Prostate gland (tissue), 2 donors: Measurements from ENCODE around the gene EHMT2.

Experiments used
- POLR2A ChIP-seq: fragments of 450-650 bp; IDR thresholded peaks from one replicate; pipeline ENCODE4 v1.6.1; 2016; ENCODE audit warnings: antibody characterized with exemption, mild to moderate bottlenecking
- POLR2AphosphoS5 ChIP-seq: sonication (generic); formaldehyde crosslinking; IDR thresholded peaks from one replicate; pipeline ENCODE4 v1.6.1; 2017; ENCODE audit warnings: antibody characterized with exemption
- TF ChIP-seq, protein P1 (sequence below), 4 experiments: fragments of 200-600 bp in 2 of 4; fragments of 450-650 bp in 2 of 4; sonication (generic) in 2 of 4; IDR thresholded peaks; 1 replicate in 3 of 4; 2 replicates in 1 of 4; pipeline ENCODE4 v1.5.1; 2016 to 2019; ENCODE audit warnings: antibody characterized with exemption in 4 of 4, mild to moderate bottlenecking in 2 of 4, moderate library complexity in 2 of 4

DNA sequence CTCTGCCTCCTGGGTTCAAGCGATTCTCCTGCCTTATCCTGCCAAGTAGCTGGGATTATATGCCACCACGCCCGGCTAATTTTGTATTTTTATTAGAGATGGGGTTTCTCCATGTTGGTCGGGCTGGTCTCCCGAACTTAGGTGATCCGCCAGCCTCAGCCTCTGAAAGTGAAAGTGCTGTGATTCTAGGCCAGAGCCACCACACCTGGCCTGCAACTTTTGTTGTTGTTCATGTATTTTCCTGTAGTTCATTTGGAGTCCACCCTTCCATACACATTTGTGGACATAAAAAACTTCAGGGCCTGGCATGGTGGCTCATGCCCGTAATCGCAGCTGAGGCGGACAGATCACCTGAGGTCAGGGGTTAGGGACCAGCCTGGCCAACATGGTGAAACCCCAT is 55.4 kb downstream of the EHMT2 start:
- TF ChIP-seq, protein P1, sequence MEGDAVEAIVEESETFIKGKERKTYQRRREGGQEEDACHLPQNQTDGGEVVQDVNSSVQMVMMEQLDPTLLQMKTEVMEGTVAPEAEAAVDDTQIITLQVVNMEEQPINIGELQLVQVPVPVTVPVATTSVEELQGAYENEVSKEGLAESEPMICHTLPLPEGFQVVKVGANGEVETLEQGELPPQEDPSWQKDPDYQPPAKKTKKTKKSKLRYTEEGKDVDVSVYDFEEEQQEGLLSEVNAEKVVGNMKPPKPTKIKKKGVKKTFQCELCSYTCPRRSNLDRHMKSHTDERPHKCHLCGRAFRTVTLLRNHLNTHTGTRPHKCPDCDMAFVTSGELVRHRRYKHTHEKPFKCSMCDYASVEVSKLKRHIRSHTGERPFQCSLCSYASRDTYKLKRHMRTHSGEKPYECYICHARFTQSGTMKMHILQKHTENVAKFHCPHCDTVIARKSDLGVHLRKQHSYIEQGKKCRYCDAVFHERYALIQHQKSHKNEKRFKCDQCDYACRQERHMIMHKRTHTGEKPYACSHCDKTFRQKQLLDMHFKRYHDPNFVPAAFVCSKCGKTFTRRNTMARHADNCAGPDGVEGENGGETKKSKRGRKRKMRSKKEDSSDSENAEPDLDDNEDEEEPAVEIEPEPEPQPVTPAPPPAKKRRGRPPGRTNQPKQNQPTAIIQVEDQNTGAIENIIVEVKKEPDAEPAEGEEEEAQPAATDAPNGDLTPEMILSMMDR (IDR thresholded peaks at IDR 0.05) = no peak
- TF ChIP-seq POLR2A = no peak
- TF ChIP-seq POLR2AphosphoS5 = no peak
